Measurements from ENCODE around the gene SYT13.

SYT13 gene

DNA sequence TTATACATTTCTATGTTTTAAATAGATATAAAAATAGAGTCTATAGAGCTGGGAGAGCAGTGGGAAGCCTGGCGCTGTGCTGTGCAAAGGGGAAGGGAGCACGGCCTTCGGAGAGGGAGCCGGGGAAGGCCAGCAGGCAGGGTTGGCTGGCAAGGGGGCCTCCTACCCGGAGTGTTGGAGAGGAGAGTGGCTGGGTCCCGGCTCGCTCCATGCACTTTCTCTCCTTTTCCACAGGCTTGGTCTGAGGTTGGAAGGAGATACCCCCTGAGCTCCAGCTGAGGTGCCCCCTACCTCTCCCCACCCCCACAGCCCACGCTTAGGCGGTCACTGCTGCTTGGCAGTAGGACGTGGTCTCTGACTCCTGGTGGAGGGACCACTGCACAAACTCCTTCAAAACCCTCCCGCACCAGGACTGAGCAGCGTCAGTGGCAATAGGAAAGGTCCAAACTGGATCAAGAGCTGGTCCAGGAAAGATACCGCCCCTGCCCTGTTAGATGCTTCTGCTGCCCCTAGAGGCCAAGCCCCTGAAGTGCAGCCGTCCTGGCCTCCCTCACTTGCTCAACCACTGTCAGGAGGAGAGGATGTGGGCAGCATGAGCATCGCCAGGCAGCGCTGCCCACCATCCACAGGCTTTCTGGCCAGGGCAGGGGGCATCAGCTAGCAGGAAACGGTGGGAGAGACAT is 52.9 kb downstream of the SYT13 start:
- H3K4me3 ChIP-seq (ENCODE audit: low read length): no peak overlapping the region
- peak; percentile 65 for DNase-seq (ENCODE audit: low read depth)
- TF ChIP-seq, protein P1, sequence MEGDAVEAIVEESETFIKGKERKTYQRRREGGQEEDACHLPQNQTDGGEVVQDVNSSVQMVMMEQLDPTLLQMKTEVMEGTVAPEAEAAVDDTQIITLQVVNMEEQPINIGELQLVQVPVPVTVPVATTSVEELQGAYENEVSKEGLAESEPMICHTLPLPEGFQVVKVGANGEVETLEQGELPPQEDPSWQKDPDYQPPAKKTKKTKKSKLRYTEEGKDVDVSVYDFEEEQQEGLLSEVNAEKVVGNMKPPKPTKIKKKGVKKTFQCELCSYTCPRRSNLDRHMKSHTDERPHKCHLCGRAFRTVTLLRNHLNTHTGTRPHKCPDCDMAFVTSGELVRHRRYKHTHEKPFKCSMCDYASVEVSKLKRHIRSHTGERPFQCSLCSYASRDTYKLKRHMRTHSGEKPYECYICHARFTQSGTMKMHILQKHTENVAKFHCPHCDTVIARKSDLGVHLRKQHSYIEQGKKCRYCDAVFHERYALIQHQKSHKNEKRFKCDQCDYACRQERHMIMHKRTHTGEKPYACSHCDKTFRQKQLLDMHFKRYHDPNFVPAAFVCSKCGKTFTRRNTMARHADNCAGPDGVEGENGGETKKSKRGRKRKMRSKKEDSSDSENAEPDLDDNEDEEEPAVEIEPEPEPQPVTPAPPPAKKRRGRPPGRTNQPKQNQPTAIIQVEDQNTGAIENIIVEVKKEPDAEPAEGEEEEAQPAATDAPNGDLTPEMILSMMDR (IDR thresholded peaks at IDR 0.05; ENCODE audit: insufficient read depth, low read depth, low read length, missing control alignments): peak; percentile 89

DNA sequence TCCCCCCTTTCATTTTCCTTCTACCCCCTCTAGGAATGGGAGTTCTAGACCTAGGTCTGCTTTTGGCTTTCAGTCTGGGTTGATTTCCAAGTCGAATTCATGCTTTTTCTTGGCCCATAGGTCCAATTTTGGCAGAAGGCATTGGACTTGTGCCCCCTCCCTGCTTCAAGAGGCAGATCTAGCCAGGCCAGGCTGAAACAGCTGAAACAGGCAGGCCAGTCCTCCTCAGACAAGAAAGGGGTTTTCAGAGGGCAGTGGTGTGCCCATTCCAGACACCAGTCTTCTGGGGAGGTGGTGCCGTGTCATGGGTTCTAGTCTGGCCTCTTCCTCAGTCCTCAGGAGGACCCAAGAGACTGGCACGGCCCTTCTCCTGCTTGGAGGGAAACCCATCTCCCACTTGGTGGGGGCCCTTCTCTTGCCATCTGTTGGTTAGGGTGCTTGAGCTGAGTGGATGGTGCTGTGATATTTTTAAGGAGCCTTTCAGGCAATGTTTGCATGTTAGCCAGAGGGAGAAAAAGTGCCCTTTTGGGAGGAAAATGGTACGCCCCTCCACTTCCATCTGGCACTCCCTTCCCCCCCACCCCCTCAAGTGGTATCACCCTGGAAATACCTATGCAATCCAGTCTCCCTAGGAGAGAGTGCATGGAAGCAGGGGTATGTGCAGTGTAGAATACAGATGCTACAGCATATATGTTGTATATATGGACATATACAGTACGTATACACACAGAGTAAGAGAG is 53.6 kb downstream of the SYT13 start:
- DNase-seq (ENCODE audit: low read depth): no peak
- TF ChIP-seq, protein P1 (IDR thresholded peaks at IDR 0.05; ENCODE audit: insufficient read depth, low read depth, low read length, missing control alignments): no peak
- no peak overlapping the region for H3K4me3 ChIP-seq (ENCODE audit: low read length)

DNA sequence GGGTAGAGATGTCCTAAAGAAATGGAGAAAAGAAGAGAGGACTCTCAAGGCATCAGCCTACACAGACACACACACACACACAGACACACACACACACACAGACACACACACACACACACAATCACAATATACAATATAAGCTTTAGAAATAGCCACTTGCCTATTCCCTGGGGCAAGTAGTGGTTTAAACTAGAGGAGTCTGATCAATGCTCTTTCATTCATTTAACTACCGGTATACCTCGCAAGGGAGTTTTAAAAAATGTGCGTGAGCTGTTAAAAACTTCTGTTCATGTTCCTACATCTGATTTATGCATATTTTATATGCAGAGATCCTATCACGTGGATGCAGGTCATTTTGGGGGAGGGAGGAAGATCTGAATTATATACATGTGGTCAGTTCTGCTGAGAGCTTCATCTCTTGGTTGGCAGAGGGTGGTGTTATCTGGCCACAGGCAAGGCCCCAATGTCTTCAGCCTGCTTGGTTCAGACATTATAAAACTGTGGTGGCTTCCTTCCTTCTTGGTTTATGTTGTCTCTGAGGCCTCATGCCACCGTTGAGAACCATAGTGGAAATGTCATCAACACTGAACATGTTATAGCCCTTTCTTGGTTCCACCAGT is 56.6 kb downstream of the SYT13 start:
- DNase-seq (ENCODE audit: low read depth): no peak
- TF ChIP-seq, protein P1 (IDR thresholded peaks at IDR 0.05; ENCODE audit: insufficient read depth, low read depth, low read length, missing control alignments): no peak

GRCh38 chr11:45227836-45228235 is 58.3 kb downstream of the SYT13 start:
- DNase-seq (ENCODE audit: low read depth): no peak
- H3K4me3 ChIP-seq (ENCODE audit: low read length): no peak overlapping the region
- TF ChIP-seq, protein P1 (IDR thresholded peaks at IDR 0.05; ENCODE audit: insufficient read depth, low read depth, low read length, missing control alignments): no peak

More for the DNA sequence above, 56.6 kb downstream of the SYT13 start:
- H3K4me3 ChIP-seq (ENCODE audit: low read length): no peak overlapping the region

DNA sequence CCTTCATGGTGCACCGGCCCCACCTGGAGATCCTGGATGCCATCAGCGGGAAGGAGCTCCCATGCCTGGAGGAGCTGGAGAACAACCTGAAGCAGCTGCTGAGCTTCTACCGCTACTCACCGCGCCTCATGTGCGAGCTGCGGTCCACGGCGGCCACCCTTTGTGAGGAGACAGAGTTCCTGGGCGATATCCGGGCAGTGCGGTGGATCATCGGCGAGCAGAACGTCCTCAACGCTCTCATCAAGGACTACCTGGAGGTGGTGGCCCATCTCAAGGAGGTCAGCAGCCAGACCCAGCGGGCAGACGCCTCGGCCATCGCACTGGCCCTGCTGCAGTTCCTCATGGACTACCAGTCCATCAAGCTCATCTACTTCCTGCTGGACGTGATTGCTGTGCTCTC is 59.2 kb downstream of the SYT13 start:
- no peak overlapping the region for H3K4me3 ChIP-seq (ENCODE audit: low read length)
- TF ChIP-seq, protein P1 (IDR thresholded peaks at IDR 0.05; ENCODE audit: insufficient read depth, low read depth, low read length, missing control alignments): no peak
- DNase-seq (ENCODE audit: low read depth): no peak

DNA sequence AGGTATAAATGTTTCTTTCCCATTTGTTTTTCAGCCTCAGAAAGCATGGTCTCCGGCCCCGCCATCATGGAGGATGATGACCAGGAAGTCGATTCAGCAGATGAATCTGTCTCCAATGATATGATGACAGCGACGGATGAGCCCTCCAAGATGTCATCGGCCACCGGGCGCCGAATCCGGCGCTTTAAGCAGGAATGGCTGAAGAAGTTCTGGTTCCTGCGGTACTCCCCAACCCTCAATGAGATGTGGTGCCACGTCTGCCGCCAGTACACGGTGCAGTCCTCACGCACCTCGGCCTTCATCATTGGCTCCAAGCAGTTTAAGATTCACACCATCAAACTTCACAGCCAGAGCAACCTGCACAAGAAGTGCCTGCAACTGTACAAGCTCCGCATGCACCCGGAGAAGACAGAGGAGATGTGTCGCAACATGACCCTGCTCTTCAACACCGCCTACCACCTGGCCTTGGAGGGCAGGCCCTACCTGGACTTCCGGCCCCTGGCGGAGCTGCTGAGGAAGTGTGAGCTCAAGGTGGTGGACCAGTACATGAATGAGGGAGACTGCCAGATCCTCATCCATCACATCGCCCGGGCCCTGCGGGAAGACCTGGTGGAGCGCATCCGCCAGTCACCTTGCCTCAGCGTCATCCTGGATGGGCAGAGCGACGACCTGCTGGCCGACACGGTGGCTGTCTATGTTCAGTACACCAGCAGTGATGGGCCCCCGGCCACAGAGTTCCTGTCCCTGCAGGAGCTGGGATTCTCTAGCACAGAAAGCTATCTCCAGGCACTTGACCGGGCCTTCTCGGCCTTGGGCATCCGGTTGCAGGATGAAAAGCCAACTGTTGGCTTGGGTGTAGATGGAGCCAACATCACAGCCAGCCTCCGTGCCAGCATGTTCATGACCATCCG is 59.9 kb downstream of the SYT13 start:
- TF ChIP-seq, protein P1 (IDR thresholded peaks at IDR 0.05; ENCODE audit: insufficient read depth, low read depth, low read length, missing control alignments): no peak
- no peak for DNase-seq (ENCODE audit: low read depth)
- no peak overlapping the region for H3K4me3 ChIP-seq (ENCODE audit: low read length)
